ENCODE data around the gene PRSS53.
"Not testable (repeated sequence)": the region's sequence is repeated elsewhere in the genome, so short reads cannot be mapped to it uniquely, and the experiment has no call there.

Gene PRSS53

DNA sequence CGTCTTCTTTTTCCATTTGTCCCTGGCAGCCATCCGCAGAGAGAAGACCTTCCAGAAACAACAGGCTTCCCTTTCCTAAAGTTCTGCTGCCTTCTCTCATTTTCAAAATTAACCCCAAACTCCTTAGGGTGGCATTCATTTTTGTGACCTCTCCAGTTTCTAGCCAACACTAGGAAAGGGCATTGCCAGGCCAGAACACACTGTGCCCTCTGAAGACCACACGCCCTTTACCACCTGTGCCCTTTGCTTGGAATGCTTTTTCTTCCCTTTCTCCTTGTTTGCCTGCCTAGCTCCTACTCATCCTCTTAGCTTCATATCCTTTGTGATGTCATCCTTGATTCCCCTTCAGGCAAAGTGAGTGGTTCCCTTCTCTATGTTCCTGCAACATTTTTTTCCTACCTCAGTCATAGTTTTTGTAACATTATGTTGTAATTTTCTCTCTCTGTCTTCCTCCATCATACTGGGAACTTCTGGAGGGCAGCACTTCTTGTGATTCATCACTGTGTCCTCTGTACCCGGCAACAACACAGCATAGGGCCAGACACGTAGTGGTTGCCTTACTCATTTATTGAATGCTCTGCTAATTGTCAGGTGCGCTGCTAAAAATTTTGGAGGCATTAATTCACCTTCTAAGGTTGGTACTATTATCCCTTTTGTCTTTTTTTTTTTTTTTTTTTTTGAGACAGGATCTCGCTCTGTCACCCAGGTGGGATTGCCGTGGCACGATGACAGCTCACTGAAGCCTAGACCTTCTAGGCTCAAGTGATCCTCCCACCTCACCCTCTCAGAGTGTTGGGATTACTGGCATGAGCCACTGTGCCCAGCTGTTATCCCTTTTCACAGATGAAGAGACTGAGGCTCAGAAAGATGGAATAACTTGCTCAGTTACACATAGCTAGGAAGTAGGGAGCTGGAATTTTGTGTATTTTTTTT is 29.7 kb upstream of the PRSS53 start:
- H3K4me3 ChIP-seq (ENCODE audit: low read depth, low read length), result peak overlapping the region; percentile 67
- DNase-seq (ENCODE audit: low read depth), result peak; percentile 56

DNA sequence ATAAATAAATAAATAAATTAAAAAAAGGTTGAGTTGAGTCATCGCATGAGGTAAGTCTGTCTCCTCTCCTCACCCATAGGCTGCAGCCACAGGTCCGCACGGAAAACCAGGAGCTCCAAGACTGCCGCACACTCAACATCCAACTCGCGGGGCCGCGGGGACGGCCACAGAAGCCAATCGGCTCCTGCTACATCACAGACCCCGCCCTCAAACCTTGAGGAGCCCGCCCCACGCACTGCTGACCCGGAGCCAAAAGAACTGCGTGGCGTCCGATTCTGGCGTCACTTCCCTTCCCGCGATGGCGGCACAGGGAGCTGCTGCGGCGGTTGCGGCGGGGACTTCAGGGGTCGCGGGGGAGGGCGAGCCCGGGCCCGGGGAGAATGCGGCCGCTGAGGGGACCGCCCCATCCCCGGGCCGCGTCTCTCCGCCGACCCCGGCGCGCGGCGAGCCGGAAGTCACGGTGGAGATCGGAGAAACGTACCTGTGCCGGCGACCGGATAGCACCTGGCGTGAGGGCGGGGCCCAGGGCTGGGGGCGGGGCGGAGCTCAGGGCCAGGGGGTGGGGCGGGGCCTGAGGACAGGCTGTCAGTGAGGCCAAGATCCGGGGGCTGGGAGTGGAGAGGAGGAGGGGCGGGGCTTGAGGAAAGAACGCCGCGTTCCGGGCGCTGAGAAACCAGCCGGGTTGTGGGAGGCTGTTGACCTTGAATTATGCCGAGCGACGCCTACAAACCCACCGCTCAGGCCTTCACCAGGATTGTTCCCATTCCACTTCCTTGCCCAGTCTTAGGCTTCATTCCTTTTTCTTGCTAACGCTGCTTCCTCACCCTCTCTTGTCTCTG is 28.9 kb upstream of the PRSS53 start, which contains the start of gene KAT8:
Gene KAT8, plus strand, starts transcription at position 281 of the 839 bp plus-strand sequence. Its CDS starts 18 bp downstream, at position 299.
- peak within 1 kb of the TSS; percentile 67 for H3K4me3 ChIP-seq (ENCODE audit: low read depth, low read length)
- DNase-seq (ENCODE audit: low read depth), result peak; percentile 92

DNA sequence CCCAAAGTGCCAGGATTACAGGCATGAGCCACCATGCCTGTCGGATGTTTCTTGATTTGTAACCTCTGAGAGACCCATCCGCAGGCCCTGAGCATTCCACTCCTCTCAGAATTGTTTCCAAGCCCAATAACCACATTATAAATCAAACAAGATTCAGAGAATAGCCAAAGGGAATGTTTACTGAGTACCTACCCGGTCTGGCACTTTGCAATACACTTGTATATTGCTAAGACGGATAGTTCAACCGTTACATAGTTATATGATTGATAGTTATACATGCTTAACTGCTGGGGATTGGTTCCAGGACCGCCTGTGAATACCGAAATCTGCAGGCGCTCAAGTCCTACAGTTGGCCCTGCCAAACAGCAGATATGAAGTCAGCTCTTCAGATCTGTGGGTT is 25.7 kb upstream of the PRSS53 start:
- DNase-seq (ENCODE audit: low read depth), result no peak
- H3K4me3 ChIP-seq (ENCODE audit: low read depth, low read length), result no peak overlapping the region

DNA sequence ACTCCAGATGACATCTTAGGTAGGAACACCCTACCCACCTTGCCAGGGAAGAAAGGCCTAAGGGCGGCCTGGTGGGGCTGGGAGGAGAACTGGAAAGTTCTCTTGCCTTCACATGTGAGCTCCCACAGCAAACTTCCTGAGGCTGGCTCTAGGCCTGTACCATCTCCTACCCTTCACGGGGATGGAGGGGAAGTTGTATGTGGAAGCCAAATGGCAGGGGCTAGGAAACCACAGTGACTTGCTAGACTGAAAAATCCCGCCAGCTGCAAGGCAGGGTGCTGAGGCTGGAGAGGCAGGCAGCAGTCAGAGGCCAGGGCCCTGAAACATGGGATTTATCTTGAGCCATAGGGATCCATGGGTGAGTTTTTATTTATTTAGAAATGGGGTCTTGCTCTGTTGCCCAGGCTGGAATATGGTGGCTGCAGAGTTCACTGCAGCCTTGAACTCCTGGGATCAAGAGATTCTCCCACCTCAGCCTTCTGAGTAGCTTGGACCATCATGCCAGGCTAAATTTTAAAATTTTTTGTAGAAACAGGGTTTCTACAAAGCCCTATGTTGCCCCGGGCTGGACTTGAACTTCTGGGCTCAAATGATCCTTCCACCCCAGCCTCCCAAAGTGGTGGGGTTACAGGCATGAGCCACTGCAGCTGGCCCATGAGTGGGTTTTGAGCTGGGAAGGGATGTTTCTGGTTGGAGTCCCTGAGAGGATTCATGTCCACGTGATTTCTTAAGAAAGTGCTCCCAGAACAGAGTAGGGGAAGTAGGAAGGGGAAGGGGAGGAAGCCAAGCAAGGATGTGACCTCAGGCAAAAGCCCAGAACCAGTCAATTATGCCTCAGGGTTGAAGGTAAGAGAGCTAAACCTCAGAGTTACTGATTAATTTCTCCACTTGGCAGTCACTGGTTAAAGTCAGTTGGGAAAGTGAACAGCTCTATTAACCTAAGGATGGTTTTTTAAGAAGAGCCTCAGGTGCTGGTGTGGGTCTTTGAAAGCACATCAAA is 24.7 kb upstream of the PRSS53 start:
- no peak for DNase-seq (ENCODE audit: low read depth)
- H3K4me3 ChIP-seq (ENCODE audit: low read depth, low read length), result no peak overlapping the region

DNA sequence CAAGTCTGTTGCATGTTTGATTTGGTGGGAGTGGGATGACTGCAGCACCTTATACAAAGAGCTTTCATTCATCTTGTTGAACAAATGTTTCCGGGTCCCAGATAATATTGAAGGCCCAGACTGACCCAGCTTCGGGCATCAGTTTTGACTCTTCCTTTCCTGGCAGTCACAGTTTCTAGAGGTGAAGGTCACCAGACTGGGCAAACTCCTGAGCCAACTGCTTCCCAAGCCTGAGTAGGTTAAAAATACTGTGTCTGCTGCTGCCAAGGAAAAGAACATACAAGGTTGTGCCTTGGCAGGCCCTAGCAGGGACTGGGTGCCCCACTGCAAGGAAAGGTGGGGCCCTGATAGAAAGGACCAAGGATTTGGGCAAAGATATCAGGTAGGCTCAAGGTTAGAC is 24.0 kb upstream of the PRSS53 start:
- no peak overlapping the region for H3K4me3 ChIP-seq (ENCODE audit: low read depth, low read length)
- DNase-seq (ENCODE audit: low read depth), result no peak

DNA sequence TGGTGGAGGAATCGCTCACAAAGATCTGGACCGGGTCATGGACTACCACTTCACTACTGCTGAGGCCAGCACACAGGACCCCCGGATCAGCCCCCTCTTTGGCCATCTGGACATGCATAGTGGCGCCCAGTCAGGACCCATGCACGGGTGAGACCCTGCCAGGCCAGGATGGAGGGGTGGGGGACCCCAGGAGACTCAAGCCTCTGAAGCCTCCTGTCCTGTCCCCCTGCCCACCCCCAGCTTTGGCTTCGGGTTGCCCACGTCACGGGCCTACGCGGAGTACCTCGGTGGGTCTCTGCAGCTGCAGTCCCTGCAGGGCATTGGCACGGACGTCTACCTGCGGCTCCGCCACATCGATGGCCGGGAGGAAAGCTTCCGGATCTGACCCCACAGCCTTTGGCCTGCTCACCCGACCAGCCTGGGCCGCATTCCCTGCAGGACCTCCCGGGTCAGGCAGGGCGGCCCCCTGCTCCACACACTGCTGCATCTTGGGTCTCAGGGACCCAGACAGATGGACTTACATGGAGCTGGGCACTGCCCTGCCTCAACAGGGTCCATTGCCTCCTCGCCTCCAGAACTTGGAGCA is 23.2 kb upstream of the PRSS53 start:
- DNase-seq (ENCODE audit: low read depth), result no peak
- no peak overlapping the region for H3K4me3 ChIP-seq (ENCODE audit: low read depth, low read length)

DNA sequence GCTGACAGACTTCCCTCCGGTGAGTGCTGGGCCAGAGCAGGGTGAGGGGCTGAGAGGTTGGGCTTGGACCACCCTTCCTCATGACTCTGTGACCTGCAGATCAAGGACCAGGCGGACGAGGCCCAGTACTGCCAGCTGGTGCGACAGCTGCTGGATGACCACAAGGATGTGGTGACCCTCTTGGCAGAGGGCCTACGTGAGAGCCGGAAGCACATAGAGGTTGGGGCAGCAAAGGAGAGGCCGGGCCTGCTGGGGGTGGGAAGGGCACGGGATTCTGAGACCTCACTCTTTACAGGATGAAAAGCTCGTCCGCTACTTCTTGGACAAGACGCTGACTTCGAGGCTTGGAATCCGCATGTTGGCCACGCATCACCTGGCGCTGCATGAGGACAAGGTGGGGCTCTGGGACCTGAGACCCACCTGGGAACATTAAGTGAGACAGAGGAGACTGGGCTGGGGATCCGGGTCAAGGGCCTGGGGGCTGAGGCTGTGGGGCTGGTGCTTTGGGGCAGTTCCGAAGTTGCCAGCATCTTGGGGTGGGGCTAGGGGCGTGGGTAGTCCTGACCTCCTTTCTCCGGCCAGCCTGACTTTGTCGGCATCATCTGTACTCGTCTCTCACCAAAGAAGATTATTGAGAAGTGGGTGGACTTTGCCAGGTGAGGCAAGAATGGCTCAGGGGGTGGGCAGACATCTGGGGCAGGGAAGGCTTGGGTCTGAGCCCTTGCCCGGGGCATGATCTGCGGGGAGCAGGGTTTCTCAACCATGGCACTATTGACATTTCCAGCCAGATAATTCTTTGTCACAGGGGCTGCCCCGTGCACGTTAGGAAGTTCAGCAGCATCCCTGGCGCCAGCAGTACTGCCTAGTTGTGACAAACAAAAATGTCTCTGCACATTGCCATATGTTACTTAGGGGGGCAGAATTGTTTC is 21.6 kb upstream of the PRSS53 start:
- no peak for DNase-seq (ENCODE audit: low read depth)
- no peak overlapping the region for H3K4me3 ChIP-seq (ENCODE audit: low read depth, low read length)

DNA sequence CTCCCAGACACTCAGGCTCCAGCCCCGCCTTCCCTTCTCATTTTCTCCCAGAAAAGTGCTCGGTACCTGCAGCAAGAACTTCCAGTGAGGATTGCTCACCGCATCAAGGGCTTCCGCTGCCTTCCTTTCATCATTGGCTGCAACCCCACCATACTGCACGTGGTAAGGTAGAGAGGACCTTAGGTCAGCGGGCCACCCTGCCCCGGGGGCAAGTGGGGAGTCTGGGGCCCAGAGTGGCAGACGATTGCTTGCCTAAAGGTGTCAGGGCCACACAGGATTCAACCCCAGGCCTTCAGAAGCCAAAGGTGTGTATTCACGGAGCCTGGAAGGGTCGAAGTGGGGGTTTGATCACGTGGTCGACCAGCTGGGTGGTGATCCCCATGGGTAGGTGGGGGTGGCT is 20.9 kb upstream of the PRSS53 start:
- DNase-seq (ENCODE audit: low read depth), result no peak
- H3K4me3 ChIP-seq (ENCODE audit: low read depth, low read length), result peak overlapping the region; percentile 98

DNA sequence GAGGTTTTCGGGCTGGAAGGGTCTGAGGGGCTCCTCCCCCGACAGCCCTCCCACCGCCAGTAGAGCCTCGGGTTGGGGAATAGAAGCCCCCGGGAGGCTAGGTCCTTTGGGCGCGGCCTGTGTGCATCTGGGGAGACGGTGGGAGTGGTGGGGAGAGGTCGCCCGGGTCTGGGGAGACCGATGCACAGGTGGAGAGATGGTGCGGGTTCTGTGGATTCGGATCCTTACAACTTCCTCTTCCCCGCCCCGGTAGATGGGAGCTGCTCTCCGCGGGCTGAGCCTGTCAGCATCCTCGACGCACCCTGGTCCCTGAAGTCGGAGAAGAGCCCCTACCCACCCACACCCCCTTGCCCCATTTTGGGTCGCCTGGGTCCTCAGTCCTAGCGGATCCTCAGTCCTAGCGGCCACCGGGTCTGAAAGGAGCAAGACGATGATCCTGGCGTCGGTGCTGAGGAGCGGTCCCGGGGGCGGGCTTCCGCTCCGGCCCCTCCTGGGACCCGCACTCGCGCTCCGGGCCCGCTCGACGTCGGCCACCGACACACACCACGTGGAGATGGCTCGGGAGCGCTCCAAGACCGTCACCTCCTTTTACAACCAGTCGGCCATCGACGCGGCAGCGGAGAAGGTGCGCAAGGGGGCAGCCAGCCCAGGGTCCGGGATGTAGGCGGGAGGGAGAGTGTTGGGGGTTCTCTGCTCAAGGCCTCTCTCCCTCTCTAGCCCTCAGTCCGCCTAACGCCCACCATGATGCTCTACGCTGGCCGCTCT is 20.2 kb upstream of the PRSS53 start:
- DNase-seq (ENCODE audit: low read depth), result no peak
- peak overlapping the region; percentile 98 for H3K4me3 ChIP-seq (ENCODE audit: low read depth, low read length)

DNA sequence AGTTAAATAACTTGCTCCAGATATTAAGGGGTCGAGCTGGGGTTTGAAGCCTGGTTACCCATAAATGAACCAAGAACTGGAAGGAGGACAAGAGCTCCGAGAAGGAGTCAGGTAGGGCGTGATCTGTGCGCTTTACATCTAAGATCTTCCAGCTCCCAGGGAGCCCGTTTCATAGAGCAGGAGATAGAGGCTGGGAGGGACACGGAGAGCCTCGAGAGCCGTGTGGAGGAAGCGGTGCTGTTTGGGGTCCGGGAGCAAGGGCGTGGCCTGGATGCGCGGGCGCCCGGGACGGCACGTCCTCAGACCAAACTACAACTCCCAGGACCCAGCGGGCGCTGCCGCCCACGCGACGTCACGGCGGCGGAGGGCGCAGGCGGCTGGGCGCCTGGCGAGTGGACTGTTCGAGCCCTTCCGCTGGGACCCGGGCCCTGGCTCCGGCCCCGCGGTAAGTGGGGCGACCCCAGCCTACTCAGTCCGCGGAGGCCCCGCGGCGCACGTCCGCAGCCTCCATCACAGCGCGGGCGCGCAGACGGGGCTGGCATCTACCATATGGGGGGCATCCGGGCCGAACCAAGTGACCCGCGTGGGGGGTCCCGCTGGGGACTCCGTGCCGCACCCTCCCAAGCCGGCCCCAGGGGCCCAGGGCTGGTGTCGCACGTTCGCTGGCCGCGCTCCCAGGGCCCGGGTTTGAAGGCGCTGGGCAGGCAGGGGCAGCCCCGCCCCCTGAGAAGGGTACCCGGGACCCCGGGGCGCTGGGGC is 19.5 kb upstream of the PRSS53 start, which contains the start of gene BCKDK:
Gene BCKDK, plus strand, starts transcription at position 352 of the 759 bp plus-strand sequence. CDS start 838 bp downstream, outside the sequence.
- DNase-seq (ENCODE audit: low read depth), result no peak
- H3K4me3 ChIP-seq (ENCODE audit: low read depth, low read length), result peak within 1 kb of the TSS; percentile 98

DNA sequence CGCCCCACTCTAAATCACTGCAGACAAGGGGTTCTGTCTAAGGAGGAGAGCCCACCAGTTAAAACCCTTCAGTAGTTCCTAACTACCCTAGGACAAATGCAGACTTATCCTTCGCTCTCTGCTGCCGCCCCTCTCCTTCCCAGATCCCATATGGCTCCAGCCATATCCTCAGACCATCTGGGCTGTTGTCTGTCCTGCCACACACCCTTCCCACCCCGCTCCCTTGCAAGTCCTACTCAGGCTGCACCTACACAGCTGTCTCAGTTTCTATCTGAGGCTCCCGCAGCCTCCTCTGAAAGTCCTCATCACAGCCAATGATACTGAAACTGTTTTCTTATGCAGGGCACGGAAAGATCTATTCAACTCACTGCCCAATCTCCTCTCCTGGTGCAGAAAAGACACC is 18.7 kb upstream of the PRSS53 start:
- H3K4me3 ChIP-seq (ENCODE audit: low read depth, low read length), result peak overlapping the region; percentile 98

DNA sequence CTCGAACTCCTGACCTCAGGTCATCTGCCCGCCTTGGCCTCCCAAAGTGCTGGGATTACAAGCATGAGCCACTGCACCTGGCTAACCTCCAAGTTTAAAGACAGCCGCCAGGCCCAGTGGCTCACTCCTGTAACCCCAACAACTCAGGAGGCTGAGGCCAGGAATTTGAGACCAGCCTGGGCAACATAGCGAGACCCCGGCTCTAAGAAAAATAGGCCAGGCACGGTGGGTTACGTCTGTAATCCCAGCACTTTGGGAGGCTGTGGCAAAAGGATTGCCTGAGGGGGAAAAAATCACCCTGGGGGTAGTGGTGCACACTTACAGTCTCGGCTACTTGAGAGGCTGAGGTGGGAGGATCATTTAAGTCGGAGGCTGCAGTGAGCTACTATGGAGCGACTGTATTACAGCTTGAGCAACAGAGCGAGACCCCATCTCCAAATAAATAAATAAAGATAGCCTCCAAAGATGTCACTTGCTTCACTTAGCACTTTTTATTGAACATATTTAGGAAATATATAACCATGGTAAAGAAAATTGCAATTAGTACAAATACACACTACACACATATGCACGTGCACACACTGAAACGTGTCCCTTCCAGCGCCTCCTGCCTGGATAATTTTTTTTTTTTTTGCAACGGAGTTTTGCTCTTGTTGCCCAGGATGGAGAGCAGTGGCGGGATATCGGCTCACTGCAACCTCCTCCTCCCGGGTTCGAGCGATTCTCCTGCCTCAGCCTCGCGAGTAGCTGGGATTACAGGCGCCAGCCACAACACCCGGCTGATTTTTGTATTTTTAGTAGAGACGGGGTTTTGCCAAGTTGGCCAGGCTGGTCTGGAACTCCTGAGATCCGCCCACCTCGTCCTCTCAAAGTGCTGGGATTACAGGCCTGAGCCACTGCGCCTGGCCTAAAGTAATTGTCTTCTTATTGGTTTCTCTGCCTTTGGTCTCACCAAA is 18.0 kb upstream of the PRSS53 start:
- H3K4me3 ChIP-seq (ENCODE audit: low read depth, low read length), result no peak overlapping the region
- DNase-seq (ENCODE audit: low read depth), result no peak

More for the DNA sequence above, 18.7 kb upstream of the PRSS53 start:
- no peak for DNase-seq (ENCODE audit: low read depth)

DNA sequence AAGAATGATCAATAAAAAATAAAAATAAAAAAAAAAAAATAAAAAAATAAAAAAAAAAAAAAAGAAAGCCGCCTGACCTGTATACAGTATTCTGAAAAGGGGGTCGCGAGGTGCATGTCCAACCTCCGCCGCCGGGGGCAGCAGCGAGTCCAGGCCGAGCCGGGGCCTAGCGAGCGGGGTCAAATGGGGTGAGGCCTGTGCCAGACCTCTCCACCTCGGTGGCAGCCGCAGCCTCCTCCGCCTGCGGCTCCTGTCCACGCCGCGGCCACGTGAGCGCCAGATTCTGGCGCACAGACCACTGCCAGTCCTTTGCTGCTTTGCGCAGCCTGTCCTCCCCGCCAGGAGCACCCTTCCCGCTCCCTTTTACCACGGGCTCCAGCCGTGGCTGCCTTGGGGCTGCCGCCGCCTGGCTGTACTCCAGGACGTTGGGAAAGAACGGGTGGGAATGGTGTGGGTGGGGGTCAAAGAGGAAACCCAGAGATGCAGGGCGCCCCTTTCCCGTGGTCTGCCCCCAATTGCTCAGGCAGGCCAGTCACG is 17.0 kb upstream of the PRSS53 start:
- no peak overlapping the region for H3K4me3 ChIP-seq (ENCODE audit: low read depth, low read length)
- DNase-seq (ENCODE audit: low read depth), result no peak

DNA sequence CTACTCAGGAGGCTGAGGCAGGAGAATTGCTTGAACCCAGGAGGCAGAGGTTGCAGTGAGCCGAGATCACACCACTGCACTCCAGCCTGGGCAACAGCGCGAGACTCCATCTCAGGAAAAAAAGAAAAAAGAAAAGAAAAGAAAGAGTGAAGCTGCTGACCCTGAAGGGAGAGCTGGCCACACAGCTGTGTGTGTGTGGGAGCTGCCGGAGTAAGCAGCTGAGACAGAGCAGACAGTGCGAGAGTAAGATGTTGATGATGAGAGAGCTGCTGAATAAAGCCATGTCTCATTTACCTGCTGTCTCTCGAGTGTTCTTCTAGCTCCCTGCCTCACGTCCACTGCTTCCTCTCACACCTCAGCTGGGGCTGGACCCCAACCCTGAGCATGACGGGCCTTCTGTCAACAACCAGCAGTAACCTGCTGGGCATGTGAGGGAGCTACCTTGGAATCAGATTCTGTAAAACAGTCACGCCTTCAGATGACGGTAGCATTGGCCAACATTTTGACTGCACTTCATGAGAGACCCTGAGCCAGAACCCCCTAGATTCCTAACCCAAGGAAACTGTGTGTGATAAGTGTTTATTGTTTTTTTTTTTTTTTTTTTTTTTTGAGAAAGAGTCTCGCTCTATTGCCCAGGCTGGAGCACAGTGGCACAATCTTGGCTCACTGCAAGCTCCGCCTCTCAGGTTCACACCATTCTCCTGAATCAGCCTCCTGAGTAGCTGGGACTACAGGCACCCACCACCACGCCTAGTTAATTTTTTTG is 12.3 kb upstream of the PRSS53 start:
- not testable (repeated sequence) for DNase-seq (ENCODE audit: low read depth); H3K4me3 ChIP-seq (ENCODE audit: low read depth, low read length)
